H9 (cell line): ENCODE data around the gene PEX26. TPM values are rescaled to one million over a fixed set of nuclear protein-coding genes. Genes with fewer than 3 reads are reported as not detected.

Experiments
- DNase-seq: peaks from one replicate; pipeline ENCODE4 v3.0.0-alpha.2; 2017
- H2AFZ ChIP-seq: one replicate; pipeline ENCODE4 v1.6.1; 2013; ENCODE audit warnings: mild to moderate bottlenecking, low read length, control low read depth, moderate library complexity
- H2AK5ac ChIP-seq: 2 replicates; pipeline ENCODE4 v1.6.1; 2013; ENCODE audit warnings: low read length, control low read depth, mixed read lengths; ENCODE audit not compliant: insufficient read length
- H2BK120ac ChIP-seq: one replicate; pipeline ENCODE4 v1.6.1; 2013; ENCODE audit warnings: low read depth, mild to moderate bottlenecking, low read length, control low read depth, inconsistent platforms; ENCODE audit not compliant: poor library complexity, severe bottlenecking
- H2BK12ac ChIP-seq: 2 replicates; pipeline ENCODE4 v1.6.1; 2013; ENCODE audit warnings: low read length, control low read depth, mixed read lengths, low read depth; ENCODE audit not compliant: insufficient read length
- H2BK15ac ChIP-seq: 2 replicates; pipeline ENCODE4 v1.6.1; 2013; ENCODE audit warnings: low read depth, low read length, control low read depth
- H2BK20ac ChIP-seq: one replicate; pipeline ENCODE4 v1.6.1; 2013; ENCODE audit warnings: low read depth, mild to moderate bottlenecking, low read length, control low read depth, inconsistent platforms; ENCODE audit not compliant: poor library complexity, severe bottlenecking
- H2BK5ac ChIP-seq: 2 replicates; pipeline ENCODE4 v1.6.1; 2013; ENCODE audit warnings: low read length, control low read depth, mixed read lengths; ENCODE audit not compliant: insufficient read length
- H3K14ac ChIP-seq: 2 replicates; pipeline ENCODE4 v1.6.1; 2013; ENCODE audit warnings: low read length, control low read depth; ENCODE audit not compliant: insufficient read depth
- H3K18ac ChIP-seq: 2 replicates; pipeline ENCODE4 v1.6.1; 2013; ENCODE audit warnings: low read depth, mild to moderate bottlenecking, mixed read lengths, low read length, control low read depth; ENCODE audit not compliant: insufficient read length
- H3K23ac ChIP-seq: 2 replicates; pipeline ENCODE4 v1.6.1; 2013; ENCODE audit warnings: low read length, control low read depth, mixed read lengths, low read depth; ENCODE audit not compliant: insufficient read length
- H3K23me2 ChIP-seq: 2 replicates; pipeline ENCODE4 v1.6.1; 2013; ENCODE audit warnings: low read depth, mild to moderate bottlenecking, mixed read lengths, low read length, control low read depth; ENCODE audit not compliant: insufficient read length, poor library complexity, severe bottlenecking
- H3K27ac ChIP-seq: 2 replicates; pipeline ENCODE4 v1.5.1; 2013; ENCODE audit warnings: low read length, control low read depth, mixed read lengths, low read depth; ENCODE audit not compliant: insufficient read length
- H3K27me3 ChIP-seq: 2 replicates; pipeline ENCODE4 v1.6.1; 2013; ENCODE audit warnings: low read length, control low read depth, inconsistent platforms; ENCODE audit not compliant: insufficient read depth
- H3K4ac ChIP-seq: 2 replicates; pipeline ENCODE4 v1.6.1; 2013; ENCODE audit warnings: low read depth, mild to moderate bottlenecking, control low read depth, inconsistent platforms, low read length, moderate library complexity
- H3K4me1 ChIP-seq: 2 replicates; pipeline ENCODE4 v1.6.1; 2013; ENCODE audit warnings: low read length, control low read depth, inconsistent platforms; ENCODE audit not compliant: insufficient read depth
- H3K4me2 ChIP-seq: 2 replicates; pipeline ENCODE4 v1.6.1; 2013; ENCODE audit warnings: low read length, control low read depth, mixed read lengths; ENCODE audit not compliant: insufficient read length, insufficient read depth
- H3K56ac ChIP-seq: 2 replicates; pipeline ENCODE4 v1.6.1; 2013; ENCODE audit warnings: low read depth, mild to moderate bottlenecking, mixed read lengths, low read length, control low read depth; ENCODE audit not compliant: insufficient read length
- H3K79me1 ChIP-seq: 2 replicates; pipeline ENCODE4 v1.6.1; 2013; ENCODE audit warnings: low read depth, mild to moderate bottlenecking, moderate library complexity, low read length, control low read depth, inconsistent platforms; ENCODE audit not compliant: insufficient read depth, poor library complexity, severe bottlenecking
- H3K79me2 ChIP-seq: 2 replicates; pipeline ENCODE4 v1.6.1; 2013; ENCODE audit warnings: low read length, control low read depth, inconsistent platforms; ENCODE audit not compliant: insufficient read depth
- H3K9ac ChIP-seq: 2 replicates; pipeline ENCODE4 v1.6.1; 2013; ENCODE audit warnings: low read length, control low read depth, mixed read lengths; ENCODE audit not compliant: insufficient read length; ENCODE audit errors: extremely low read depth
- H3K9me3 ChIP-seq: one replicate; pipeline ENCODE4 v1.6.1; 2013; ENCODE audit warnings: low read depth, low read length, inconsistent platforms; ENCODE audit not compliant: control insufficient read depth
- H3T11ph ChIP-seq: one replicate; pipeline ENCODE4 v1.6.1; 2013; ENCODE audit warnings: mild to moderate bottlenecking, low read length, control low read depth, inconsistent platforms
- H4K20me1 ChIP-seq: one replicate; pipeline ENCODE4 v1.6.1; 2013; ENCODE audit not compliant: control insufficient read depth, insufficient read length, insufficient read depth
- H4K5ac ChIP-seq: 2 replicates; pipeline ENCODE4 v1.6.1; 2013; ENCODE audit warnings: low read depth, mild to moderate bottlenecking, mixed read lengths, low read length, control low read depth; ENCODE audit not compliant: insufficient read length
- H4K8ac ChIP-seq: replicated peaks from 2 replicates; pipeline ENCODE4 v1.6.1; 2013; ENCODE audit warnings: low read length, control low read depth, mixed read lengths, low read depth; ENCODE audit not compliant: insufficient read length
- H4K91ac ChIP-seq: 2 replicates; pipeline ENCODE4 v1.6.1; 2013; ENCODE audit warnings: low read depth, mild to moderate bottlenecking, moderate library complexity, mixed read lengths, low read length, control low read depth; ENCODE audit not compliant: insufficient read length
- H3K27ac Mint-ChIP-seq, 3 experiments: 2 replicates in 2 of 3; 3 replicates in 1 of 3; pipeline ENCODE4 v1.8.0; 2020 to 2021; ENCODE audit warnings: mixed read lengths in 3 of 3, mild to moderate bottlenecking in 1 of 3, moderate library complexity in 1 of 3
- H3K27me3 Mint-ChIP-seq: 2 replicates; pipeline ENCODE4 v1.8.0; 2021; ENCODE audit warnings: low read depth, mild to moderate bottlenecking, moderate library complexity, mixed read lengths
- H3K36me3 Mint-ChIP-seq, 3 experiments: 2 replicates in 2 of 3; 3 replicates in 1 of 3; pipeline ENCODE4 v1.8.0; 2020 to 2021; ENCODE audit warnings: low read depth in 3 of 3, mixed read lengths in 3 of 3; ENCODE audit not compliant: insufficient read depth in 1 of 3
- H3K4me1 Mint-ChIP-seq, 2 experiments: 2 replicates each; pipeline ENCODE4 v1.8.0; 2020; ENCODE audit warnings: mixed read lengths in 2 of 2
- H3K4me3 Mint-ChIP-seq, 2 experiments: 2 replicates in 1 of 2; 3 replicates in 1 of 2; pipeline ENCODE4 v1.8.0; 2020 to 2021; ENCODE audit warnings: mild to moderate bottlenecking in 2 of 2, mixed read lengths in 2 of 2, moderate library complexity in 1 of 2
- H3K9me3 Mint-ChIP-seq, 2 experiments: 2 replicates in 1 of 2; 3 replicates in 1 of 2; pipeline ENCODE4 v1.8.0; 2020; ENCODE audit warnings: mild to moderate bottlenecking in 2 of 2, mixed read lengths in 2 of 2, moderate library complexity in 1 of 2
- WGBS: extraction: QIAGEN DNeasy Blood & Tissue Kit; methylation state at CpG from one replicate; pipeline ENCODE4 v1.1.7; 2013; ENCODE audit warnings: missing lambda C conversion rate, low lambda C conversion rate, mixed read lengths; ENCODE audit not compliant: insufficient read length; ENCODE audit errors: extremely low coverage; 5-methylcytosine and 5-hydroxymethylcytosine counted together
- total RNA-seq: library from RNA; stranded (reverse); gene quantifications from 2 replicates; pipeline ENCODE4 v1.2.1, GENCODE V29; 2021
- TF ChIP-seq, protein P1 (sequence below): fragments of 200-600 bp; sonication (generic); conservative IDR thresholded peaks from 3 replicates; pipeline ENCODE4 v1.8.0; 2021; ENCODE audit warnings: antibody characterized with exemption, mild to moderate bottlenecking

PEX26 gene
- total RNA-seq, 1 experiment from 2014 or later = 35.4 TPM

DNA sequence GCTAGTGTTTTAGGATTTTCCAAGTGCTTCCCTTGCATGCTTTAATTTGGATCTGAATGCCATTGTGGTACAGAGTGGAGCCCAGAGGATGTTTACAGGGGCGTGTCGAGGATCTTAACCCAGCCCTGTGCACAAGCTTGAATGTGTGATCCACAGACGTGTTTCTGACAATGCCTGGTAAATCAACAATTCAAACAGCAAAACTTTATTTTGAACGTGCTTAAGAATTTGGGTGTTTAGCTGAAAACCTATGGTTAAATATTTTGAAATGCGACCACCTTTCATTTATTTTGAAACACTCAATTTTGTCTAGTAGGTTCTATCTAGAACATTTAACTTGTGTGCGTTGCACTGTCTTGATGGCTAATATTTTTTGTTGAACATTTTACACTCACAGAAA, 34.6 kb downstream of the PEX26 start:
- H2BK5ac ChIP-seq = no peak overlapping the region
- H3K27me3 ChIP-seq = peaks cover 10% of the 10 kb centered on the region
- H3K27me3 Mint-ChIP-seq = peaks cover 65% of the 10 kb centered on the region

More for the DNA sequence above, 34.6 kb downstream of the PEX26 start:
- H2BK120ac ChIP-seq = no peak overlapping the region
- H3K4me2 ChIP-seq = no peak overlapping the region
- H3K18ac ChIP-seq = no peak overlapping the region
- no peak overlapping the region for H2BK20ac ChIP-seq
- no peaks in the 10 kb centered on the region for H3K79me1 ChIP-seq
- H3K27ac ChIP-seq = no peak overlapping the region
- no peaks in the 10 kb centered on the region for H4K20me1 ChIP-seq
- H3K27ac Mint-ChIP-seq = no peak overlapping the region
- H3K36me3 Mint-ChIP-seq = peaks cover 0 to 5% (median 0%) of the 10 kb centered on the region in 3 experiments; a peak in 1 of 7 replicates
- no peak overlapping the region for H3K56ac ChIP-seq
- peaks cover 13 to 16% of the 10 kb centered on the region in 2 experiments for H3K4me1 Mint-ChIP-seq
- no peak overlapping the region for H3T11ph ChIP-seq
- no peak overlapping the region for H3K23ac ChIP-seq
- peaks cover 10% of the 10 kb centered on the region for H3K23me2 ChIP-seq
- H3K9ac ChIP-seq = no peak overlapping the region
- no peak overlapping the region for H4K91ac ChIP-seq
- peaks cover 9 to 16% of the 10 kb centered on the region in 2 experiments for H3K9me3 Mint-ChIP-seq
- H2BK12ac ChIP-seq = no peak overlapping the region
- H4K5ac ChIP-seq = no peak overlapping the region
- no peak overlapping the region for H3K4ac ChIP-seq
- H3K79me2 ChIP-seq = no peaks in the 10 kb centered on the region
- no peak overlapping the region for H2AFZ ChIP-seq
- peaks cover 5% of the 10 kb centered on the region for H3K9me3 ChIP-seq
- no peak overlapping the region for H3K14ac ChIP-seq
- TF ChIP-seq, protein P1, sequence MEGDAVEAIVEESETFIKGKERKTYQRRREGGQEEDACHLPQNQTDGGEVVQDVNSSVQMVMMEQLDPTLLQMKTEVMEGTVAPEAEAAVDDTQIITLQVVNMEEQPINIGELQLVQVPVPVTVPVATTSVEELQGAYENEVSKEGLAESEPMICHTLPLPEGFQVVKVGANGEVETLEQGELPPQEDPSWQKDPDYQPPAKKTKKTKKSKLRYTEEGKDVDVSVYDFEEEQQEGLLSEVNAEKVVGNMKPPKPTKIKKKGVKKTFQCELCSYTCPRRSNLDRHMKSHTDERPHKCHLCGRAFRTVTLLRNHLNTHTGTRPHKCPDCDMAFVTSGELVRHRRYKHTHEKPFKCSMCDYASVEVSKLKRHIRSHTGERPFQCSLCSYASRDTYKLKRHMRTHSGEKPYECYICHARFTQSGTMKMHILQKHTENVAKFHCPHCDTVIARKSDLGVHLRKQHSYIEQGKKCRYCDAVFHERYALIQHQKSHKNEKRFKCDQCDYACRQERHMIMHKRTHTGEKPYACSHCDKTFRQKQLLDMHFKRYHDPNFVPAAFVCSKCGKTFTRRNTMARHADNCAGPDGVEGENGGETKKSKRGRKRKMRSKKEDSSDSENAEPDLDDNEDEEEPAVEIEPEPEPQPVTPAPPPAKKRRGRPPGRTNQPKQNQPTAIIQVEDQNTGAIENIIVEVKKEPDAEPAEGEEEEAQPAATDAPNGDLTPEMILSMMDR = no peak
- H2BK15ac ChIP-seq = no peak overlapping the region
- H3K4me3 Mint-ChIP-seq = no peak overlapping the region
- no peak for DNase-seq
- H4K8ac ChIP-seq = no peak overlapping the region
- H2AK5ac ChIP-seq = no peak overlapping the region
- no CpG with 5 or more reads among the region's 6 CpGs for WGBS
- H3K4me1 ChIP-seq = no peaks in the 10 kb centered on the region
